Stimulated activated naive B cell treated with anti-CD40 and anti-IgM and Interleukin-4, amounts not matched to agents 10 μg/mL and 1 μg/mL and 100 μg/mL, for 72 hours (primary cell): Measurements from ENCODE around the gene TEKT2.

Experiments used
- ATAC-seq, 2 donors: fragments of 150-1000 bp; cut with Tn5 transposase; replicated peaks; 2 replicates each; pipeline ENCODE4 v1.10.0; 2021; ENCODE audit warnings: moderate library complexity in 1 of 2
- DNase-seq: peaks from one replicate; pipeline ENCODE4 v3.0.0; 2021
- H3K27ac Mint-ChIP-seq: one replicate; pipeline ENCODE4 v1.8.0; 2022; ENCODE audit warnings: mild to moderate bottlenecking, mixed read lengths
- H3K27me3 Mint-ChIP-seq, 2 donors: one replicate each; pipeline ENCODE4 v1.8.0; 2022; ENCODE audit warnings: mixed read lengths in 2 of 2
- H3K36me3 Mint-ChIP-seq, 2 donors: one replicate each; pipeline ENCODE4 v1.8.0; 2022; ENCODE audit warnings: mixed read lengths in 2 of 2, mild to moderate bottlenecking in 1 of 2
- H3K4me1 Mint-ChIP-seq, 2 donors: one replicate each; pipeline ENCODE4 v1.8.0; 2022; ENCODE audit warnings: mixed read lengths in 2 of 2, mild to moderate bottlenecking in 1 of 2
- H3K4me3 Mint-ChIP-seq, 2 donors: one replicate each; pipeline ENCODE4 v1.8.0; 2022; ENCODE audit warnings: mild to moderate bottlenecking in 2 of 2, mixed read lengths in 2 of 2, moderate library complexity in 1 of 2
- H3K9me3 Mint-ChIP-seq, 2 donors: one replicate each; pipeline ENCODE4 v1.8.0; 2022; ENCODE audit warnings: mixed read lengths in 2 of 2, mild to moderate bottlenecking in 1 of 2

TEKT2 gene

DNA sequence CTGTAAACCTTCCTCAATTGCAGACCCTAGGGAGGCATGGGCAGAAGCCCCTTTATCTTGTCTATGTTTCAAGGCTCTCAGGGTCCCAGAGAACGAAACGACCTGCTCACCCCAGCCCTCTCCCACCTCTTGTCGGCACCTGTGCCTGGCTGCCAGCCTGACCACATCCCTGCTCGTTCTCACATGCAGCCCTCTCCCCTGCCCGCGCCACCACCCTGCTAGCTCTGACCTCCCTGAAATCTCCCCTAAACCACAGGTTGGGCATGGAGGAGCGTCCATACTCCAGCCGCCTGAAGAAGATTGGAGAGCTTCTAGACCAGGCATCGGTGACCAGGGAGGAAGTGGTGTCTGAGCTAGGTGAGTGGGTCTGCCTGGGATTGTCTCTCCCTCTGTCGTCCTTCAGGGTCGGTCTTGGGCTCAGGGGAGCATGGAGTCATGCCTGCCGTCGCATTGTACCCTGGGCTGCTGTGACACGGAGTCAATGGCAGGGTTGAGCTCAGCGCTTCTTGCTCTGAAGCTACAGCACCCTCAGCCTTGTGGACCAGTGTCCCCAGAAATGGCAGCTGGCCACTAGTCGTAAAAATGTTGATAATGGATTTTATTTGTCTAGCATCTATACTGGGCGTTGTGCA, 8.4 kb downstream of the TEKT2 start:
- ATAC-seq (no peak), DNase-seq (no peak)
- H3K36me3 Mint-ChIP-seq: peaks cover 26 to 46% of the 10 kb centered on the region in 2 donors
- peaks cover 15 to 32% of the 10 kb centered on the region in 2 donors for H3K4me1 Mint-ChIP-seq
- H3K27ac Mint-ChIP-seq: no peak overlapping the region
- H3K4me3 Mint-ChIP-seq: no peak overlapping the region
- H3K27me3 Mint-ChIP-seq: no peaks in the 10 kb centered on the region
- H3K9me3 Mint-ChIP-seq: no peaks in the 10 kb centered on the region

DNA sequence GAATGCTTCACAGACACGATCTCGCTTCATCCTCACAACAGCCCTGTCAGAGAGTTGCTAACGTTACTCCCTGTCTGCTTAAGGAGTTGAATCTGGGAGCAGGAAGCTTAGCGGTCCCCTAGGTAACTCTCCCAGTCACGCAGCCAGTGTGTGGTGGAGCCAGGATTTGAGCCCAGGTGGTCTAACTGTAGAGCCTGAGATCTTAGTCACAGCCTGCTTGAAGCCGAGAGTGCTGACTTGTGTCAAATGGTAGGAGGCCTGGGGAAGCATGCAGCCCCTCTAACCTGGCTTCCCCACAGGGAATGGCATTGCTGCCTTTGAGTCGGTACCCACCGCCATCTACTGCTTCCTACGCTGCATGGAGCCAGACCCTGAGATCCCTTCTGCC, 8.9 kb downstream of the TEKT2 start:
- H3K27ac Mint-ChIP-seq: no peak overlapping the region

GRCh38 chr1:36093226-36093625, 9.3 kb downstream of the TEKT2 start:
- no peak overlapping the region for H3K27ac Mint-ChIP-seq
- ATAC-seq (no peak), DNase-seq (no peak)
- H3K4me1 Mint-ChIP-seq: peaks cover 15 to 32% of the 10 kb centered on the region in 2 donors
- H3K4me3 Mint-ChIP-seq: no peak overlapping the region
- H3K27me3 Mint-ChIP-seq: no peaks in the 10 kb centered on the region
- no peaks in the 10 kb centered on the region for H3K9me3 Mint-ChIP-seq
- H3K36me3 Mint-ChIP-seq: peaks cover 29 to 46% of the 10 kb centered on the region in 2 donors

More for the DNA sequence above, 8.9 kb downstream of the TEKT2 start:
- ATAC-seq (no peak), DNase-seq (no peak)
- H3K9me3 Mint-ChIP-seq: no peaks in the 10 kb centered on the region
- H3K4me3 Mint-ChIP-seq: no peak overlapping the region
- peaks cover 15 to 32% of the 10 kb centered on the region in 2 donors for H3K4me1 Mint-ChIP-seq
- no peaks in the 10 kb centered on the region for H3K27me3 Mint-ChIP-seq
- peaks cover 29 to 46% of the 10 kb centered on the region in 2 donors for H3K36me3 Mint-ChIP-seq

DNA sequence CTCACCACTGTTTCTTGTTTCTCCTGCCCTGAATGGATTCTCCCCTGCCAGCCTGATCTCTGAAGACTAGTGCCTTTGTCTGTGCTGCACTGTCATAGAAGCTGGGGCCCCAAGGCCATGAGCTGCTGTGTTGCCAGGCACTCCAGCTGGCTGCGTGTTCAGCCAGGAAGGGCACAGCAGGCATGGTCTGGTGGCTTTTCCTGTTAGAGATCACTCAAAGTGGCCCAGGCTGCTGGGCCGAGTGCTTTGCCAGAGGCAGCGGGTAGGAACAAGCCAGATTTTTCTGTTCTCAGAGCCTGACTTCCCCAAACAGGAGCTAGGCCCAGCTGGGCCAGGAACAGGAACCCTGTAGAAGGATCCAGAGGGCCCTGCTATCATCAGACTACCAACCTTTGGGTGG, 10.0 kb downstream of the TEKT2 start:
- H3K36me3 Mint-ChIP-seq: peaks cover 29 to 46% of the 10 kb centered on the region in 2 donors
- no peak overlapping the region for H3K4me3 Mint-ChIP-seq
- no peaks in the 10 kb centered on the region for H3K9me3 Mint-ChIP-seq
- ATAC-seq (no peak), DNase-seq (no peak)
- H3K4me1 Mint-ChIP-seq: peaks cover 15 to 32% of the 10 kb centered on the region in 2 donors
- H3K27me3 Mint-ChIP-seq: no peaks in the 10 kb centered on the region
- no peak overlapping the region for H3K27ac Mint-ChIP-seq

GRCh38 chr1:36094621-36095061, 10.7 kb downstream of the TEKT2 start:
- no peak overlapping the region for H3K4me3 Mint-ChIP-seq
- no peak for DNase-seq
- H3K27ac Mint-ChIP-seq: no peak overlapping the region
- no peaks in the 10 kb centered on the region for H3K27me3 Mint-ChIP-seq
- no peaks in the 10 kb centered on the region for H3K9me3 Mint-ChIP-seq
- no peak for ATAC-seq
- peaks cover 11 to 29% of the 10 kb centered on the region in 2 donors for H3K4me1 Mint-ChIP-seq
- peaks cover 27 to 42% of the 10 kb centered on the region in 2 donors for H3K36me3 Mint-ChIP-seq

DNA sequence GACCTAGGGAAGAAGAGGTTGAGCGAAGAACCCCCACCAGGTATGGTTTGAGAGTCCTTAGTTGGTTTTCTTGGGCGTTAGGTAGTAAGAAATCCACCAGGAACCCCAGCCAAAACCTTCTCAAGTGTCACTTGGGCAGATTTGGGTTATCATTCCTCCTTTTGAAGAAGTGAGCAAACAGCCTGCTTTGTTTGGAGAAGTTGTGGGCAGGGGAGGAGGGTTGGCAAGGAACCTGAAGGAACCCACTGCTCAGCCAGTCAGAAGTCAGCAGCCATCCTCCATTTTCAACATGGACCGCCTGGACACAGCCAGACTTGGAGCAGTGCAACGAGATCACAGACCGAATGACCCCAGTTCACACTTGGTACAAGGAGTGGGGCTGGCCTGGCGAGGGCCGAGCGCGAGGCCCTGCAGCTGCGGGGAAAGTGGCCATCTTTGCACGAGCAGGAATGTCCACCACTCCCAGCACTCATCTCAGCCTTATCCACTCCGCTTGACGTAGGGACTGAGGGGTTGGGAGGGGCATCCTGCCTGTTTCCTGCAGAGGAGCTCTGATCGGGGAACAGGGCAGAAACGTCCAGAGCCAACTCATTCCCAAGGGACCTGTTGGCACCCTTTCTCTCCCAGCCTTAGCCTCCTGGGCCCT, 12.0 kb downstream of the TEKT2 start:
- H3K36me3 Mint-ChIP-seq: peaks cover 22 to 36% of the 10 kb centered on the region in 2 donors
- no peak overlapping the region for H3K4me3 Mint-ChIP-seq
- no peaks in the 10 kb centered on the region for H3K9me3 Mint-ChIP-seq
- DNase-seq (no peak), ATAC-seq (no peak)
- no peak overlapping the region for H3K27ac Mint-ChIP-seq
- no peaks in the 10 kb centered on the region for H3K27me3 Mint-ChIP-seq
- H3K4me1 Mint-ChIP-seq: peaks cover 5 to 26% of the 10 kb centered on the region in 2 donors

- Mint-ChIP-seq H3K36me3 (peaks cover 21 to 27% of the 10 kb centered on the region in 2 donors), H3K27me3 (no peaks in the 10 kb centered on the region), H3K9me3 (no peaks in the 10 kb centered on the region), H3K4me3 (no peak overlapping the region), H3K27ac (peak overlapping the region; percentile 60), H3K4me1 (peaks cover 2 to 18% of the 10 kb centered on the region in 2 donors)
- ATAC-seq (no peak), DNase-seq (no peak)
These were observed 12.9 kb downstream of the TEKT2 start for GRCh38 chr1:36096500-36097432.

DNA sequence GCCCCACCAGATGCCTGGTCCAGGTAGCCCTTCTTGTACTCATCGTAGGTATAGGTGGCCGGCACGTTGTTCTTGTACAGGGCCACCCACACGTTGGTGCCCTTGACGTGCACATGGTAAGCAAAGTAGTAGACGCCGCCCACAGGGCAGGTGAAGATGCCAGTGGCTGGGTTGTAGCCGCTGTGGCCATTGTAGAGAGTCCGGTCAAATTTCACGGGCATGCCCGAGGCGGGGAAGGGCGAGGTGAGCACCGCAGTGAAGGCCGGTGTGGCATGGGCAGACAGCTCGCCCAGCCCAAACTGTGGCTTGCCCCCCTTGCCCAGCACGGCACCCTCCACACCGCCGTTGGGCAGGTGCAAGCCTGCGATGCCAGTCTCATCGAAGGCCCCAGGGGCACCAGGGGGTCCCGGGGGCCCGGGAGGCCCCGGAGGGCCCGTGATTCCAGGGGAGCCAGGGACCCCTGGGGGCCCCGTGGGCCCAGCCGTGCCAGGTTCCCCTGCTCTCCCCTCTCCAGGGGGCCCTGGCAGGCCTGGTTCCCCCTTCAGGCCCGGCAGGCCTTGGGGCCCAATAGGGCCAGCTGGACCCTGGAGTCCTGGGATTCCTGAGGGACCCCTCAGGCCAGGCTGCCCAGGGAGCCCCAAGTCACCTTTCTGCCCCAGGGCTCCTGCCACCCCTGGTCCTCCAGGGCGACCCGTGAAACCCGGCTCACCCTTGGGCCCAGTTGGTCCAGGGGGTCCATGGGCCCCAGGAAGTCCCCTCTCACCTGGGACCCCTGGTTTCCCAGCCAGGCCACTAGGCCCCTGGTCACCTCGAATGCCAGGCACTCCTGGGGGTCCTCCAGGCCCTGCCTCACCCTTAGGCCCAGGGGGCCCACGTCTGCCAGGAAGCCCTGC, 14.0 kb downstream of the TEKT2 start:
- H3K27ac Mint-ChIP-seq: no peak overlapping the region
- peaks cover 15% of the 10 kb centered on the region in 2 donors for H3K36me3 Mint-ChIP-seq
- no peak overlapping the region for H3K4me3 Mint-ChIP-seq
- H3K27me3 Mint-ChIP-seq: no peaks in the 10 kb centered on the region
- peaks cover 0 to 18% of the 10 kb centered on the region in 2 donors for H3K4me1 Mint-ChIP-seq
- H3K9me3 Mint-ChIP-seq: no peaks in the 10 kb centered on the region
- ATAC-seq (no peak), DNase-seq (no peak)

DNA sequence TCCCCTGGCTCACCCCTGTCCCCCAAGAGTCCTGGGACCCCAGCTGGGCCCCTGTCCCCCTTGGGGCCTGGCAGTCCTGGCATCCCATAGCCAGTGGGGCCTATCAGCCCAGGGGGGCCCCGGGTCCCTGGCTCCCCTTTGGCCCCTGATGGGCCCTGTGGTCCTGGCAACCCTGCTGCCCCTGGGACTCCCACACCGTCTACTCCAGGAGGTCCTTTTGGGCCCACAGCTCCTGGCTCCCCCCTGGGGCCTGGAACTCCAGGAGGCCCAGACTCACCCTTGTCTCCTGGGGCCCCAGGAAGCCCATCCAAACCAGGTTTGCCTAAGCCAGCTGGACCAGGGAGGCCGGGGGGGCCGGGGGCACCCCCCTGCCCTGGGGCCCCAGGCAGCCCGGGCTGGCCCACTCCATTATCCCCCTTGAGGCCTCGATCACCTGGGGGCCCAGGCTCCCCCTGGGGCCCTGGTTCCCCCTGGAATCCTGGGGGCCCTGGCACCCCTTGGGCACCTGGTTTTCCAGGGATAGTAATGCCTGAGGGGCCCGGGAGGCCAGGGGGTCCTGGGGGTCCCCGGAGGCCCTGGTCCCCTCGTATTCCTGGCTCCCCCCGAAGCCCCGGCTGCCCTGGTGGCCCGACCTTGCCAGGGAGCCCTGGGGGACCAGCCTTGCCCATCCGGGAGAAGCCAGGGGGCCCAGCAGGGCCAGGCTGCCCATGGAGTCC, 14.9 kb downstream of the TEKT2 start:
- H3K4me3 Mint-ChIP-seq: no peak overlapping the region
- no peak overlapping the region for H3K27ac Mint-ChIP-seq
- ATAC-seq (no peak), DNase-seq (no peak)
- peaks cover 8 to 9% of the 10 kb centered on the region in 2 donors for H3K36me3 Mint-ChIP-seq
- H3K4me1 Mint-ChIP-seq: peaks cover 0 to 11% of the 10 kb centered on the region in 2 donors
- no peaks in the 10 kb centered on the region for H3K9me3 Mint-ChIP-seq
- H3K27me3 Mint-ChIP-seq: no peaks in the 10 kb centered on the region

- ATAC-seq: peak; percentile 94 to 95
- peaks cover 0 to 11% of the 10 kb centered on the region in 2 donors for H3K4me1 Mint-ChIP-seq
- H3K9me3 Mint-ChIP-seq: no peaks in the 10 kb centered on the region
- no peak overlapping the region for H3K4me3 Mint-ChIP-seq
- peak; percentile 55 for DNase-seq
- no peak overlapping the region for H3K27ac Mint-ChIP-seq
- H3K36me3 Mint-ChIP-seq: peaks cover 4 to 9% of the 10 kb centered on the region in 2 donors
- H3K27me3 Mint-ChIP-seq: no peaks in the 10 kb centered on the region
These were observed 15.9 kb downstream of the TEKT2 start for GRCh38 chr1:36099681-36100341.

- ATAC-seq (no peak), DNase-seq (no peak)
- Mint-ChIP-seq H3K9me3 (no peaks in the 10 kb centered on the region), H3K4me3 (no peak overlapping the region), H3K4me1 (peaks cover 0 to 11% of the 10 kb centered on the region in 2 donors), H3K36me3 (peaks cover 4 to 9% of the 10 kb centered on the region in 2 donors), H3K27me3 (no peaks in the 10 kb centered on the region), H3K27ac (no peak overlapping the region)
These were observed 16.5 kb downstream of the TEKT2 start for GRCh38 chr1:36100376-36100775.

- peaks cover 0 to 9% of the 10 kb centered on the region in 2 donors for H3K4me1 Mint-ChIP-seq
- no peaks in the 10 kb centered on the region for H3K9me3 Mint-ChIP-seq
- H3K4me3 Mint-ChIP-seq: no peak overlapping the region
- no peak for ATAC-seq
- no peak overlapping the region for H3K27ac Mint-ChIP-seq
- peaks cover 4 to 6% of the 10 kb centered on the region in 2 donors for H3K36me3 Mint-ChIP-seq
- no peaks in the 10 kb centered on the region for H3K27me3 Mint-ChIP-seq
- no peak for DNase-seq
These were observed 17.7 kb downstream of the TEKT2 start for GRCh38 chr1:36101546-36101945.

GRCh38 chr1:36106269-36106668, 22.4 kb downstream of the TEKT2 start:
- Mint-ChIP-seq H3K9me3 (no peaks in the 10 kb centered on the region), H3K4me1 (peaks cover 0 to 3% of the 10 kb centered on the region in 2 donors), H3K27ac (peak overlapping the region; percentile 56), H3K36me3 (no peaks in the 10 kb centered on the region), H3K4me3 (no peak overlapping the region), H3K27me3 (no peaks in the 10 kb centered on the region)
- no peak for DNase-seq
- no peak for ATAC-seq
